Panc1 (cell line): ENCODE results near the gene NGF. TPM values are rescaled to one million over a fixed set of nuclear protein-coding genes. Genes with fewer than 3 reads are reported as not detected.

ENCODE experiments used
- ATAC-seq: fragments of 200-7000 bp; cut with Tn5 transposase; 2 replicates; pipeline ENCODE4 v1.9.1; 2020; ENCODE audit warnings: mild to moderate bottlenecking, moderate library complexity
- BruUV-seq: library from RNA; stranded (reverse); fragments of 400-500 nt; replicated peaks from 2 replicates; lab custom pipeline; 2021; lab: Mats Ljungman, UMichigan
- CTCF ChIA-PET: fragments of 300-600 bp; sonication (Branson Sonifier 250); formaldehyde crosslinking; loops from one replicate; lab custom pipeline; 2022; ENCODE audit warnings: antibody characterized with exemption; lab: Charles Lee
- POLR2A ChIA-PET: fragments of 300-600 bp; sonication (Branson Sonifier 250); formaldehyde crosslinking; loops from one replicate; lab custom pipeline; 2022; ENCODE audit warnings: antibody characterized with exemption; lab: Charles Lee
- DNase-seq: peaks from one replicate; pipeline ENCODE4 v3.0.0-alpha.2; 2010; ENCODE audit warnings: low read depth, low spot score
- H3K27ac ChIP-seq: 2 replicates; pipeline ENCODE4 v1.5.1; 2011; ENCODE audit warnings: mild to moderate bottlenecking, low read length, inconsistent platforms
- H3K27me3 ChIP-seq: fragments of 200-500 bp; sonication (Bioruptor generic); 2 replicates; pipeline ENCODE4 v1.6.0; 2014; ENCODE audit warnings: low read length, inconsistent platforms; ENCODE audit not compliant: control insufficient read depth, insufficient read depth
- H3K36me3 ChIP-seq: fragments of 200-500 bp; sonication (Bioruptor generic); 2 replicates; pipeline ENCODE4 v1.5.1; 2014; ENCODE audit warnings: inconsistent platforms, mild to moderate bottlenecking, low read length, moderate library complexity; ENCODE audit not compliant: control insufficient read depth, insufficient read depth
- H3K4me1 ChIP-seq: 2 replicates; pipeline ENCODE4 v1.5.1; 2011; ENCODE audit warnings: inconsistent platforms, mild to moderate bottlenecking, low read length, moderate library complexity; ENCODE audit not compliant: control insufficient read depth, insufficient read depth
- H3K4me3 ChIP-seq, 2 experiments: 2 replicates each; pipeline ENCODE4 v1.5.1; 2011 to 2012; ENCODE audit warnings: low read depth in 2 of 2, low read length in 2 of 2, mild to moderate bottlenecking in 2 of 2, inconsistent platforms in 1 of 2, moderate library complexity in 1 of 2
- H3K9me3 ChIP-seq: fragments of 200-500 bp; sonication (Bioruptor generic); 2 replicates; pipeline ENCODE4 v1.5.1; 2014; ENCODE audit warnings: low read depth, mild to moderate bottlenecking, inconsistent platforms, low read length, moderate library complexity; ENCODE audit not compliant: control insufficient read depth, insufficient read depth
- POLR2AphosphoS5 ChIP-seq: IDR thresholded peaks from 2 replicates; pipeline ENCODE4 v1.6.1; 2012; ENCODE audit warnings: mild to moderate bottlenecking, low read depth, low read length, moderate library complexity
- SIN3A ChIP-seq: IDR thresholded peaks from 2 replicates; pipeline ENCODE4 v1.6.1; 2012; ENCODE audit warnings: low read depth, mild to moderate bottlenecking, low read length, moderate library complexity, borderline replicate concordance; ENCODE audit not compliant: insufficient read depth
- TCF7L2 ChIP-seq: IDR thresholded peaks from 2 replicates; pipeline ENCODE4 v1.6.1; 2011; ENCODE audit warnings: mild to moderate bottlenecking, low read depth, low read length, inconsistent platforms
- in situ Hi-C: cut with HindIII; loops from 2 replicates; pipeline ENCODE4 v1.10.0; 2016; ENCODE audit warnings: low sequenced_read_pairs, low pct_unique_long_range_greater_than_20kb
- intact Hi-C: fragments of 100-400 bp; cut with micrococcal nuclease; formaldehyde crosslinking; loops from one replicate; pipeline ENCODE4 v1.10.0; 2022; ENCODE audit not compliant: unreplicated experiment
- total RNA-seq: library from RNA; stranded (reverse); gene quantifications from one replicate; pipeline ENCODE4 v1.2.1, GENCODE V29; 2021; ENCODE audit not compliant: unreplicated experiment
- TF ChIP-seq, protein P1 (sequence below), 2 experiments: IDR thresholded peaks; 2 replicates each; pipeline ENCODE4 v1.6.1; 2011 to 2012; ENCODE audit warnings: low read depth in 2 of 2, control low read depth in 1 of 2, low read length in 1 of 2, mild to moderate bottlenecking in 1 of 2, moderate library complexity in 1 of 2; ENCODE audit not compliant: insufficient read depth in 1 of 2
- TF ChIP-seq, protein P2 (sequence below): fragments of 450-650 bp; IDR thresholded peaks from 2 replicates; pipeline ENCODE4 v1.5.1; 2017; ENCODE audit warnings: mild to moderate bottlenecking

NGF gene
- total RNA-seq, 1 experiment from 2014 or later = not detected

DNA sequence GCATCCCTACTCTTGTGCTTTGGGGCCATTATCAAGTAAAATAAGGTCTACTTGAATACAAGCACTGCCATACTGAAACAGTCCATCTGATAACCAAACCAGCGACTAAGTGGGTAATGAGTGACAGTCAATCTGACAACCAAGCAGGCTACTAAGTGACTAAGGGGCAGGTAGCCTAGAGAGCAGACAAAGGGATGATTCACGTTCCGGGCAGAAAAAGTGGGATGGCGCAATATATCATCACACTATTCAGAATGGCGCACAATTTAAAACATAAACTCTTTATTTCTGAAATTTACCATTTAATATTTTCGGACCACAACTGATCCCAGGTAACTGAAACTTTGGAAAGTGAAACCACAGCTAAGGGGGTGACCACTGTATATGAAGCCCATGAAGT lies 17.7 kb downstream of the NGF start:
- ATAC-seq = no peak
- no peaks in the 10 kb centered on the region for H3K36me3 ChIP-seq
- CTCF ChIA-PET = no interaction called here
- H3K4me3 ChIP-seq = no peak overlapping the region
- no peaks in the 10 kb centered on the region for H3K4me1 ChIP-seq
- DNase-seq = no peak
- TF ChIP-seq, protein P1, sequence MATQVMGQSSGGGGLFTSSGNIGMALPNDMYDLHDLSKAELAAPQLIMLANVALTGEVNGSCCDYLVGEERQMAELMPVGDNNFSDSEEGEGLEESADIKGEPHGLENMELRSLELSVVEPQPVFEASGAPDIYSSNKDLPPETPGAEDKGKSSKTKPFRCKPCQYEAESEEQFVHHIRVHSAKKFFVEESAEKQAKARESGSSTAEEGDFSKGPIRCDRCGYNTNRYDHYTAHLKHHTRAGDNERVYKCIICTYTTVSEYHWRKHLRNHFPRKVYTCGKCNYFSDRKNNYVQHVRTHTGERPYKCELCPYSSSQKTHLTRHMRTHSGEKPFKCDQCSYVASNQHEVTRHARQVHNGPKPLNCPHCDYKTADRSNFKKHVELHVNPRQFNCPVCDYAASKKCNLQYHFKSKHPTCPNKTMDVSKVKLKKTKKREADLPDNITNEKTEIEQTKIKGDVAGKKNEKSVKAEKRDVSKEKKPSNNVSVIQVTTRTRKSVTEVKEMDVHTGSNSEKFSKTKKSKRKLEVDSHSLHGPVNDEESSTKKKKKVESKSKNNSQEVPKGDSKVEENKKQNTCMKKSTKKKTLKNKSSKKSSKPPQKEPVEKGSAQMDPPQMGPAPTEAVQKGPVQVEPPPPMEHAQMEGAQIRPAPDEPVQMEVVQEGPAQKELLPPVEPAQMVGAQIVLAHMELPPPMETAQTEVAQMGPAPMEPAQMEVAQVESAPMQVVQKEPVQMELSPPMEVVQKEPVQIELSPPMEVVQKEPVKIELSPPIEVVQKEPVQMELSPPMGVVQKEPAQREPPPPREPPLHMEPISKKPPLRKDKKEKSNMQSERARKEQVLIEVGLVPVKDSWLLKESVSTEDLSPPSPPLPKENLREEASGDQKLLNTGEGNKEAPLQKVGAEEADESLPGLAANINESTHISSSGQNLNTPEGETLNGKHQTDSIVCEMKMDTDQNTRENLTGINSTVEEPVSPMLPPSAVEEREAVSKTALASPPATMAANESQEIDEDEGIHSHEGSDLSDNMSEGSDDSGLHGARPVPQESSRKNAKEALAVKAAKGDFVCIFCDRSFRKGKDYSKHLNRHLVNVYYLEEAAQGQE (IDR thresholded peaks at IDR 0.05; ENCODE audit: insufficient read depth in 1 of 2, low read depth in 2 of 2, low read length in 1 of 2) = no peak
- TF ChIP-seq SIN3A = no peak
- TF ChIP-seq POLR2AphosphoS5 = no peak
- TF ChIP-seq, protein P2, sequence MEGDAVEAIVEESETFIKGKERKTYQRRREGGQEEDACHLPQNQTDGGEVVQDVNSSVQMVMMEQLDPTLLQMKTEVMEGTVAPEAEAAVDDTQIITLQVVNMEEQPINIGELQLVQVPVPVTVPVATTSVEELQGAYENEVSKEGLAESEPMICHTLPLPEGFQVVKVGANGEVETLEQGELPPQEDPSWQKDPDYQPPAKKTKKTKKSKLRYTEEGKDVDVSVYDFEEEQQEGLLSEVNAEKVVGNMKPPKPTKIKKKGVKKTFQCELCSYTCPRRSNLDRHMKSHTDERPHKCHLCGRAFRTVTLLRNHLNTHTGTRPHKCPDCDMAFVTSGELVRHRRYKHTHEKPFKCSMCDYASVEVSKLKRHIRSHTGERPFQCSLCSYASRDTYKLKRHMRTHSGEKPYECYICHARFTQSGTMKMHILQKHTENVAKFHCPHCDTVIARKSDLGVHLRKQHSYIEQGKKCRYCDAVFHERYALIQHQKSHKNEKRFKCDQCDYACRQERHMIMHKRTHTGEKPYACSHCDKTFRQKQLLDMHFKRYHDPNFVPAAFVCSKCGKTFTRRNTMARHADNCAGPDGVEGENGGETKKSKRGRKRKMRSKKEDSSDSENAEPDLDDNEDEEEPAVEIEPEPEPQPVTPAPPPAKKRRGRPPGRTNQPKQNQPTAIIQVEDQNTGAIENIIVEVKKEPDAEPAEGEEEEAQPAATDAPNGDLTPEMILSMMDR = no peak
- in situ Hi-C loops = no loop called here
- H3K27me3 ChIP-seq = no peaks in the 10 kb centered on the region
- H3K27ac ChIP-seq = no peak overlapping the region
- H3K9me3 ChIP-seq = no peaks in the 10 kb centered on the region
- POLR2A ChIA-PET = no interaction called here
- intact Hi-C loops = no loop called here
- BruUV-seq = no TSS peak

DNA sequence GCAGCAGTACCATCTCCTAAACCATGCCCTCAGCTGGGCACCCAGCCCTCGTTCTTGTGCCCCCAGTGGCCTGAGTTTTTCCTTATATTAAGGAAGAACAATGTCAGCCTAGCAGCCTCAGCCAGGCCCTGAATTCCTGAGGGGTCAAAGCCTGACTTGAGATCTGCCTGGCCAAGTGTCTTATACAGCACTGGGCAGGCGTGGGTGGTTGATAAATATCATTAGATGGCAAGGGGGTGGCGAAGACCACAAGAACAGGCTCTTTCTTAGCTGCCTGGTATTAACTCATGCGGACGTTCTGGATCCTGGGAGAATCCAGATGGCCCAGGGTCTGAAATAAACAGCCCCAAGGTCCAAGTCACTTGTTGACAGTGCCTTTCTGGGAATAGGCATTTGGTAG lies 18.3 kb downstream of the NGF start:
- intact Hi-C loops = no loop called here
- H3K9me3 ChIP-seq = no peaks in the 10 kb centered on the region
- no peaks in the 10 kb centered on the region for H3K27me3 ChIP-seq
- DNase-seq = no peak
- no peak for ATAC-seq
- H3K4me1 ChIP-seq = no peaks in the 10 kb centered on the region
- ChIA-PET CTCF (no interaction called here), POLR2A (no interaction called here)
- no peaks in the 10 kb centered on the region for H3K36me3 ChIP-seq
- no TSS peak for BruUV-seq
- H3K27ac ChIP-seq = no peak overlapping the region
- H3K4me3 ChIP-seq = no peak overlapping the region
- in situ Hi-C loops = no loop called here
- TF ChIP-seq POLR2AphosphoS5 (no peak), TCF7L2 (no peak), SIN3A (no peak)
- TF ChIP-seq, protein P1 (IDR thresholded peaks at IDR 0.05; ENCODE audit: insufficient read depth in 1 of 2, low read depth in 2 of 2, low read length in 1 of 2) = no peak
- TF ChIP-seq, protein P2 = no peak
